ENCODE data around the gene AMOT.

AMOT gene

GRCh38 chrX:112819813-112820212, 20.8 kb downstream of the AMOT start:
- H3K79me2 ChIP-seq, result no peaks in the 10 kb centered on the region
- H3K9me3 ChIP-seq (ENCODE audit: control insufficient read depth, low read length), result no peaks in the 10 kb centered on the region
- no peak overlapping the region for H3K4me2 ChIP-seq (ENCODE audit: low read length)
- H3K4me3 ChIP-seq (ENCODE audit: low read depth, low read length), result no peak overlapping the region
- H3K27me3 ChIP-seq (ENCODE audit: control insufficient read depth, insufficient read depth, low read length), result no peaks in the 10 kb centered on the region
- H3K9ac ChIP-seq, result no peak overlapping the region
- TF ChIP-seq CTCF (IDR thresholded peaks at IDR 0.05), result no peak
- no peak overlapping the region for H2AFZ ChIP-seq
- no peak overlapping the region for H3K27ac ChIP-seq
- H3K36me3 ChIP-seq (ENCODE audit: control insufficient read depth, insufficient read depth, low read length), result no peaks in the 10 kb centered on the region
- H3K4me1 ChIP-seq, result peaks cover 3% of the 10 kb centered on the region

GRCh38 chrX:112819008-112819640, 21.5 kb downstream of the AMOT start:
- Histone ChIP-seq H3K79me2 (no peaks in the 10 kb centered on the region), H3K27ac (peak overlapping the region; percentile 16), H3K4me2 (ENCODE audit: low read length) (no peak overlapping the region), H2AFZ (peak overlapping the region; percentile 50), H3K9ac (no peak overlapping the region), H3K4me1 (peaks cover 3% of the 10 kb centered on the region), H3K36me3 (ENCODE audit: control insufficient read depth, insufficient read depth, low read length) (no peaks in the 10 kb centered on the region), H3K9me3 (ENCODE audit: control insufficient read depth, low read length) (no peaks in the 10 kb centered on the region), H3K27me3 (ENCODE audit: control insufficient read depth, insufficient read depth, low read length) (no peaks in the 10 kb centered on the region), H3K4me3 (ENCODE audit: low read depth, low read length) (no peak overlapping the region)
- no peak for TF ChIP-seq CTCF (IDR thresholded peaks at IDR 0.05)

- no peak overlapping the region for H3K4me2 ChIP-seq (ENCODE audit: low read length)
- H2AFZ ChIP-seq, result peak overlapping the region; percentile 50
- no peak overlapping the region for H3K4me3 ChIP-seq (ENCODE audit: low read depth, low read length)
- H3K4me1 ChIP-seq, result peaks cover 3% of the 10 kb centered on the region
- no peak for TF ChIP-seq CTCF (IDR thresholded peaks at IDR 0.05)
- H3K27ac ChIP-seq, result peak overlapping the region; percentile 16
- no peaks in the 10 kb centered on the region for H3K36me3 ChIP-seq (ENCODE audit: control insufficient read depth, insufficient read depth, low read length)
- H3K9ac ChIP-seq, result no peak overlapping the region
- H3K27me3 ChIP-seq (ENCODE audit: control insufficient read depth, insufficient read depth, low read length), result no peaks in the 10 kb centered on the region
- no peaks in the 10 kb centered on the region for H3K79me2 ChIP-seq
- no peaks in the 10 kb centered on the region for H3K9me3 ChIP-seq (ENCODE audit: control insufficient read depth, low read length)
Observed at GRCh38 chrX:112818114-112819007, 22.3 kb downstream of the AMOT start.

GRCh38 chrX:112816908-112817307, 23.7 kb downstream of the AMOT start:
- no peak for TF ChIP-seq CTCF (IDR thresholded peaks at IDR 0.05)
- no peak overlapping the region for H3K27ac ChIP-seq
- H2AFZ ChIP-seq, result no peak overlapping the region
- no peaks in the 10 kb centered on the region for H3K36me3 ChIP-seq (ENCODE audit: control insufficient read depth, insufficient read depth, low read length)
- H3K9ac ChIP-seq, result no peak overlapping the region
- no peaks in the 10 kb centered on the region for H3K27me3 ChIP-seq (ENCODE audit: control insufficient read depth, insufficient read depth, low read length)
- no peaks in the 10 kb centered on the region for H3K79me2 ChIP-seq
- H3K4me1 ChIP-seq, result peaks cover 3% of the 10 kb centered on the region
- no peak overlapping the region for H3K4me3 ChIP-seq (ENCODE audit: low read depth, low read length)
- H3K4me2 ChIP-seq (ENCODE audit: low read length), result no peak overlapping the region
- no peaks in the 10 kb centered on the region for H3K9me3 ChIP-seq (ENCODE audit: control insufficient read depth, low read length)

Measured in parathyroid adenoma (tissue), 2 donors.